MV-4-11 (cell line): ENCODE measurements around the gene CERS2.
"Not testable (repeated sequence)": the region's sequence is repeated elsewhere in the genome, so short reads cannot be mapped to it uniquely, and the experiment has no call there.

Experiments
- DNase-seq: peaks from one replicate; lab custom pipeline; 2025; lab: John Stamatoyannopoulos, UW

The CERS2 gene

DNA sequence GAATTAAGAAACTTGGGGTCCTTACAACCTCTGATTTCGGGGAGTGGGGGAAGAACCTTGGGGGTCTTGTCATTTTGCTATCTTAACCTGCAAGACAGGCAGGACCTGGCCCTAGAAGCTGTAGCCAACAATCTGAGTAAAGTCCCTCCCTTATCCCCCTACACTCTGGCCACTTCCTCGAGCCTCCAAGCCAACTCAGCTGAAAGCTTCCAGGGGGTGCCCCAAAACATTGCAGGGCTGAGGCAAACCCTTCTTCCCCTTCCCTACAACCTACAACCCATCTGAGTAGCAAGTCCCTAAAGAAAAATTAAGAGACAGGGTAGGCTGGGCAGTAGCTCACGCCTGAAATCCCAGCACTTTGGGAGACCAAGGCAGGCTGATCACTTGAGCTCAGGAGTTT is 5.0 kb downstream of the CERS2 start:
- no peak for DNase-seq

DNA sequence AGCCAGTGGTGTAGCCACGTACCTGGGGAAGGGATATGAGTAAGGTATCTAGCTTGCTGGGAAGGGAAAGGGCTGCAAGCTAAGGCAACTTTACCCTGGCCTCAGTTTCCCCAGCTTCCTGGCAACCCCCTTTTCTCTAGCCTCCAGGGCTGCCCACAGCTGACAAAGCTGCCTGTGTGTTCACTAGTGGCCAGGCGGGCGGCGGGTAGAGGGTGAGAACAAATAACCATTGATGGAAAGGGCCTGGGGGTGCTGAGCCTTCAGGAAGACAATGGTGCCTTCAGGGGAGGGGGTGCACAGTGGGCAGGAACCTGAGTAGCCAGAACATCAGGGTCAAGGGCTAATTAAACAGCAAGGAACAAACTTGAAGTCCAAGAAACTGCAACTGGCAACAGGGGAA is 6.1 kb downstream of the CERS2 start:
- DNase-seq: no peak

DNA sequence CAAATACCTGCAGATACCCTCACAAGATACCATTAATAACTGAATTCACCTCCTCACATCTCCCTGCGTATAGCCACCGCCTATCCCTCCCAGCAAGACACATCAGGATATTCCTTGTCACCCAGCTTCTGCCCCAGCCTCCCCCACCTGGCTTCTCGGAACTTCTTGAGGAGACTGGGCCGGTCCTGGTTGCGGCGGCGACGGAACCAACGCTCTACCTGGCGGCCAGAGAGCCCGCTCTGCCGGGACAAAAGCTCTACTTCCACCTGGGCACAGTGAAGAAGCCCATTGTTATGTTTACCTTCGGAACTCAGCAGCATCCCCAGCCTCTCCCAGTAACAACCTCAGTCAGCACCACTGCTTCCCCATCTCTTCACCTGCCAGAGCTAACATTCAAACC is 6.7 kb downstream of the CERS2 start:
- no peak for DNase-seq

DNA sequence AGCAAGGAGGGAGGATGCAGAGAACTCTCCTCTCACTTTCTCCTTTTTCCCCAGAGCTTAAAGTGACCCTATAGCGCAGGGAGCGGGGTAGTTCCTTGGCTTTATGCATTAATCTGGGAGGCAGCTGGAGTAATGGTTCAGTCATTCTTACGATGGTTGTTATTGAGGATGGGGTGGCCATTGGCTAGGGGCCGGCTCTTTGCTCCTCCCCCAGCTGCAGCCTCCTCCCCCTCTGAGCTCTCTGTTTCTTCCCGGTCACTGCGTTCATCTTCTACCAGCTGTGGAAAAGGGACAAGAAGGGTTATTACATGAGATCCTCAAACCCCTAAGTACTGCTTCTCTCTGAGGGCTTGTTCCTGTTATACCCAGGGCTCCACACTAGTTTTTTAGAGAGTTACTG is 8.6 kb downstream of the CERS2 start:
- DNase-seq: no peak

DNA sequence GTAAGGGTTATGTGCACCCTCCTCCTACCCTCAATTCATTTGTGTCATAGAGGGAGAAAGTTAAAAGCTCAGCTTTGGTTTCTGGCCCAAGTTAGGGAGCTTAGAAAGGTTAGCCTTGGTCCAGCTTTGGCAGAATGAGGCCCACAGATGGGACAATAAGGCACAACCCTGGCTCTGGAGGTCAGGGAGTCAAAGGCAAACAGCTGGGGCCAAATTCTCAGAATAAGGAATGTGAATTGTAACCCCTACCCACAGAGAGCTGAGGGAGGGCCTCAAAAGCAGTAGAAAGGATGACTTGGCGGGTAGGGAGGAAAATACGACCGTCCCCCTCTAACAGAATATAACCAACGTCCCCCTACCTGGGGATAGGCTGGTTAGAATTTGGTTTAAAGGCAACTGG is 9.0 kb downstream of the CERS2 start:
- DNase-seq: no peak

DNA sequence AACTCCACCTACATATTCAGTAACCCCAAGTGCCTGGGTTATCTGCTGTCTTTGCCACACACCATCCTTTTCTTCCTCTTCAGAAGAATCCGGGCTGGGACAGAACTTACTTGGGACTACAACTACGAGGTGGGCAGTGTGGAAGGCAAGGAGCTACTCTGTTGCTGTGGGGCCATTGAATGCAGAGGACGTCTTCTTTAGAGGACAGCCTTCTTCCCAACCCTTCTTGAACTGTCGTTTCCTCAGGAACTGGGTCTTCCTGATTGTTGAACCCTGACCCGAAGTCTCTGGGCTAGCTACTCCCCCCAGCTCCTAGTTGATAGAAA is 10.5 kb downstream of the CERS2 start:
- no peak for DNase-seq

DNA sequence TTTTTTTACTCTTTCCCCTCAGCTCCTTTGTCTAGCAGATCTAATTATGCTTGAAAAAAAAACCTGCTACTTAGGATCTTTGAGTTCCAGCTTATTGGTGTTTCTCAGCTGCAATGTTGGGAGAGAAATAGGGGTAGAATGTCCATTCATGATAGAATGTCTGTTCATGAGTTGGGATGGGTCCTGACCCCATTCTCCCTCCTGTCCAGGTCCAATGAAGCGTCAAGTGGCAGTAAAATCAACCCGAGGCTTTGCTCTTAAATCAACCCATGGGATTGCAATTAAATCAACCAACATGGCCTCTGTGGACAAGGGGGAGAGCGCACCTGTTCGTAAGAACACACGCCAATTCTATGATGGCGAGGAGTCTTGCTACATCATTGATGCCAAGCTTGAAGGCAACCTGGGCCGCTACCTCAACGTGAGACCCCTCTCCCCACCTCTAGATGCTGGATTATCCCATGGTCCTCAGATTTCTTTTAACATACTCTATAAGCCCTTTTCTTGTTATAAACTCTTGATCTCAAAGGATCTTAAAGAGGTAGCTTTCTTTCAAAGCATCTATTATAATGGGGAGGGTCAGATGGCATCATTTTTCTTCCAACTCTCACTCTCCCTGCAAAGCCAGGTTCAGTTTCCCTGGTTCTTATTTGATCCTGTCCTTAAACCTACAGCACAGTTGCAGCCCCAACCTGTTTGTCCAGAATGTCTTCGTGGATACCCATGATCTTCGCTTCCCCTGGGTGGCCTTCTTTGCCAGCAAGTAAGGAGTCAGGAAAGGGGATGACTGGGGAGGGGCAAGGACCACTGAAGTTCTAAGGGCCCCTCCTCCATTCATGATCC is 11.1 kb downstream of the CERS2 start:
- DNase-seq: no peak

DNA sequence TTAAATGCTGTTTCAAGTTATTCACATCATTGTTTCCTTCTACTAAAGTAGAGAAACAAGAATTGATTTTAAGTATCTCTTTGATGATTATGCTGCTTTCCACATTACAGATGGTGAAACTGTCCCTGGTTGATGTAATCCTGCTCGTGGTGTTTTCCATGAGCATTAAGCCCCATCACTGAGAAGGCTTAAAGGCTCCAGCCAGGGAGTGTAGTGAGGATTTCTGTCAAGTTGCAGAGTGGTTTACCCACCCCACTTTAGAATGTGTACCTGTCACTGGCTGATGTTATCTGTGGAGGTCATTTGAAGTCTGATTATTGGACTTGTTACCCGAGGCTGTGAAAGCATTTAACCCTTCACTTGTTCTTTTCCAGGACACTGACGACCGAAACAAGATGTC is 12.9 kb downstream of the CERS2 start:
- DNase-seq: no peak

DNA sequence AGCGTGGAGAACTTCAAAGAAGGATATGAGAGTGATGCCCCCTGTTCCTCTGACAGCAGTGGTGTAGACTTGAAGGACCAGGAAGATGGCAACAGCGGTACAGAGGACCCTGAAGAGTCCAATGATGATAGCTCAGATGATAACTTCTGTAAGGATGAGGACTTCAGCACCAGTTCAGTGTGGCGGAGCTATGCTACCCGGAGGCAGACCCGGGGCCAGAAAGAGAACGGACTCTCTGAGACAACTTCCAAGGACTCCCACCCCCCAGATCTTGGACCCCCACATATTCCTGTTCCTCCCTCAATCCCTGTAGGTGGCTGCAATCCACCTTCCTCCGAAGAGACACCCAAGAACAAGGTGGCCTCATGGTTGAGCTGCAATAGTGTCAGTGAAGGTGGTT is 14.0 kb downstream of the CERS2 start:
- DNase-seq: no peak

DNA sequence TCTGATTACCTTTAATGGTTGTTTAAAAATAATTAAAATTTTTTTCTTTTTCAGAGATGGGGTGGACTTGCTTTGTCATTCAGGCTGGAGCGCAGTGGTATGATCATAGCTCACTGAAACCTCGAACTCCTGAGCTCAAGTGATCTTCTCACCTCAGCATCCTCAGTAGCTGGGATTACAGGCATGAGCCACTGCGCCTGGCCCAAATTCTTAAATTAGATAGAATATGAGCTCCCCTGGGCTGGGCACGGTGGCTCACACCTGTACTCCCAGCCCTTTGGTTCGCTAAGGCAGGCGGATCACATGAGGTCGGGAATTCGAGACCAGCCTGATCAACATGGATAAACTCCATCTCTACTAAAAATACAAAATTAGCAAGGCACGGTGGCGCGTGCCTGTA is 17.0 kb downstream of the CERS2 start:
- no peak for DNase-seq

DNA sequence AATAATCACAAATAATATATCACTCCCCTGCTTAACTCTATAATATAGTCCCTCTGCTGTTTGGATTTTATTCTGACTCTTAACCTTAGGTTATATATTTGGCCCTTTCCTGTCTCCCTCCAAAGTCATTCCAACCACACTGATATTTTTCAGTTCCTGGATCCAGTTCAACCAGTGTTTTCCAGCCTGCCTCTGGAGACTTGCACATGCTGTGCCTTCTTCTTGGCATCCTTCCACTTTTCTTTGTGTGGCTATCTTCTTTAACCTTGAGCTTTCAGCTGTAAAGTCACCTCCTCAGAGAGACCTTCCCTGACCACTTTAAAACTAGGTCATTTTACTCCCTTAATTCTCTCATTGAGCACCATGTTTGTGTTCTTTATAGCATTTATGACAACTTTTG is 19.4 kb downstream of the CERS2 start:
- no peak for DNase-seq

DNA sequence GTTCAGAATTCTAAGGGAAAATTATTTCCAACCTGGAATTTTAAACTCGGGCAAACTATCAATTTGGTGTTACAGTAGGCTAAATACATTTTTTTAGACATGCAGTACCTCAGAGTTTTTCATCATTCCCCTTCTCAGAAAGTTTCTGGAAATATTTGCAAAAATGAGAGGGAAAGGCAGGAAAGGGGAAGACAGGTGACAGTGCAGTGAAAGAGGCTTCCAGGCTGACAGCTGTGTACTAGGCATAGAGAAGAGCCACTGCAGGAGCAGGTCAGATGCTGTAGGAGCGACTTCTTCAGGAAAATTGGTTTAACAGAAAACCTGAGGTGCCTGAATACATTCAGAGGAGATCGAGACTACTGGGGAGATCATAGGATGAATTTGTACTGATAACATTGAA is 19.9 kb downstream of the CERS2 start:
- no peak for DNase-seq

DNA sequence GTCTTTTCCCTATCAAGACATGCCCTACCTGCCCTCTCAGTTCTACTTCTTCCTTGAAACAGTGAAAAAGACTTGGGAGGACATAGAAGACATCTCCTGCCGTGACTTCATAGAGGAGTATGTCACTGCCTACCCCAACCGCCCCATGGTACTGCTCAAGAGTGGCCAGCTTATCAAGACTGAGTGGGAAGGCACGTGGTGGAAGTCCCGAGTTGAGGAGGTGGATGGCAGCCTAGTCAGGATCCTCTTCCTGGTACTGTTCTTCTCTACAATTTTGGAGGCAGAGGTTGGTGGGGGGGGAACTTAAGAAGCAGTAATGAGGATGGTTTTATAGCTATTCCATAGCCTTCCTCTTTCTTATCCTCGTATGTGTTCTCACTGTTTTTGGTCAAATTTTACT is 29.8 kb downstream of the CERS2 start:
- no peak for DNase-seq

DNA sequence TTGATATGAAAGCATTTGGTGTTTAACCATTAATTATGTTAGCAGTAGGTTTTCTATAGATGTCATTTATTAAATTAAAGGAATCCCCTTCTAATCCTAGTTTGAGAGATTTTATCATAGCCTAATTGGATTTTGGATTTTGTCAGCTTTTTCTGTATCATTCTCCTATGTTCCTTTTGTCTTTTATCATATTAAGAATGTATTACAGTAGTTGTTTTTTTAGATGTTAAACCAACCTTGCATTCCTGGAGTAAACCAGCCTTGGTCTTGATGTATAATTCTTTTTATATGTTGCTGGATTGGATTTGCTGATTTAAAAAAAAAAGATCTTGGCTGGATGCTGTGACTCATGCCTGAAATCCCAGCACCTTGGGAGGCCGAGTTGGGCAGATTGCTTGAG is 42.9 kb downstream of the CERS2 start:
- DNase-seq: peak; percentile 9

DNA sequence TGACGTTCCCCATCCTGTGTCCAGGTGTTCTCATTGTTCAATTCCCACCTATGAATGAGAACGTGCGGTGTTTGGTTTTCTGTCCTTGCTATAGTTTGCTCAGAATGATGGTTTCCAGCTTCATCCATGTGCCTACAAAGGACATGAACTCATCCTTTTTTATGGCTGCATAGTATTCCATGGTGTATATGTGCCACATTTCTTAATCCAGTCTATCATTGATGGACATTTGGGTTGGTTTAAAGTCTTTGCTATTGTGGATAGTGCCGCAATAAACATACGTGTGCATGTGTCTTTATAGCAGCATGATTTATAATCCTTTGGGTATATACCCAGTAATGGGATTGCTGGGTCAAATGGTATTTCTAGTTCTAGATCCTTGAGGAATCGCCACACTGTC is 45.9 kb downstream of the CERS2 start:
- DNase-seq: not testable (repeated sequence)

DNA sequence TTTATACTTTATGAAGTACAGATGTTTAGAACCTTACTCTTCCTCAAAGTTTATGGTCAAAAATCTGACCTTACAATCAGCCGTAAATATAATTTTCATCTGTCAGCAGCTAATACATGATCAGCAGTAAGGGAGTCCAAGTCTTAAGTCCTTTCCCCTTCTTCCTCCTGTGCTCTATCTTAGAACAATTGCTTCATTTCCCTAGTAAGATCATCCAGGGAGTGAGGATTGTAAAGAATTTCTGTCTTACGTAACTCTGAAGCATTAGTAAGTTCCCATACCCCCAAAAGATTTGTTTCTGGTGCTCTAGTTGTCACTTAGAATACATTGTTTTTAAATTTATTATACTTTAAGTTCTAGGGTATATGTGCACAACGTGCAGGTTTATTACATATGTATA is 46.3 kb downstream of the CERS2 start:
- DNase-seq: peak; percentile 51

DNA sequence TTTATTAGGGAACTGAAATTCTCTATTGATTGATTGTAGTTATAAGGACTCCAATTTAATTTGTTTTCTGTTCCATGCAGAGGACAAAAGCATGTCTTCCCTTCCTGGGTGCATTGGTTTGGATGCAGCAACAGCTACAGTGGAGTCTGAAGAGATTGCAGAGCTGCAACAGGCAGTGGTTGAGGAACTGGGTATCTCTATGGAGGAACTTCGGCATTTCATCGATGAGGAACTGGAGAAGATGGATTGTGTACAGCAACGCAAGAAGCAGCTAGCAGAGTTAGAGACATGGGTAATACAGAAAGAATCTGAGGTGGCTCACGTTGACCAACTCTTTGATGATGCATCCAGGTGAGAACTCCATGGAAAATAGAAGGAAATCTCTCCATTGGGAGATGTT is 47.0 kb downstream of the CERS2 start:
- peak; percentile 65 for DNase-seq

DNA sequence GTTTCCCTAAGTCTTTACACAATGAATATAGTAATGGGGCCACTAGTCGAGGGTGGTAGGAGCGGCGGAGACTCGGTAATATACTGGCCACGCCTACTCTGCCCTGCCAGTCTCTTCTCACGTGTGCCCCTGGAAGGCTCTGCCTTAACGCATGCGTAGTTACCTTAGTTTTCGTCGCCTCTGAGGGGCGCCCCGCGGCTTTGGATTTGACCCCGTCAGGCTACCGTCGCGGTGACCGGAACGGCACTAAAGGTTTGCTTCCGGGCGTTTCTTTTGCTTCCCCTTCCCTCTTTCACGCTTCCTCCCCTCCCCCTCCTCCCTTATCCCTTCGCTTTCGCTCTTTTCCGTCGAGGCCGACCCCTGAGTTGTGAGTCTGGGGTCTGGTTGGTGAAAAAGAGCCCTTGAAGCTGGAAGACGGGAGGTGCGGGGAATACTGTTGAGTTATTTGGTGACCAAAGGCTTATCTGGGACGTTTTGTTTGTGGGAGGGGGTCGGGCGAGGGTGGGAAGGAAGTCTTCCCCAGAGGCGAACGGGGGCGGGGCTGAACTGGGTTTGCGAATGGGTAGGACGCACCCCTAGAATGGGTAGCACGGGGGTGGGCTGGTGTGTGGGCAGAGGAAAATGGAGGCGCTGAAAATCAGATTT is 48.4 kb downstream of the CERS2 start, which contains the start of gene SETDB1:
Gene SETDB1 (plus strand): TSS at position 267 of the 645 bp plus-strand sequence. CDS start 1,352 bp downstream, outside the sequence.
- DNase-seq: peak; percentile 99

DNA sequence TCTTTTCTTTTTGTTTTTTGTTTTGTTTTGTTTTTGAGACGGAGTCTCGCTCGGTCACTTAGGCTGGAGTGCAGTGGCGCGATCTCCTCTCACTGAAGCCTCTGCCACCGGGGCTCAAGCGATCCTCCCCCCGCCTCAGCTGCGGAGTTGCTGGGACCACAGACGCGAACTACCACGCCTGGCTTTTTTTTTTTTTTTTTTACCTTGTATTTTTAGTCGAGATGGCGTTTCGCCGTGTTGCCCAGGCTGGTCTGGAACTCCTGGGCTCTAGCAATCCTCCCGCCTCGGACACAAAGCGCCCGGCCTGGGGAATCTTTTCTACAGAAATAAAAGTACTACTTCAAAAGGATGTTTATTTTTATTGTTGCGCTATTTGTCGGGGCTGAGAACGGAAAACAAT is 49.6 kb downstream of the CERS2 start:
- no peak for DNase-seq

DNA sequence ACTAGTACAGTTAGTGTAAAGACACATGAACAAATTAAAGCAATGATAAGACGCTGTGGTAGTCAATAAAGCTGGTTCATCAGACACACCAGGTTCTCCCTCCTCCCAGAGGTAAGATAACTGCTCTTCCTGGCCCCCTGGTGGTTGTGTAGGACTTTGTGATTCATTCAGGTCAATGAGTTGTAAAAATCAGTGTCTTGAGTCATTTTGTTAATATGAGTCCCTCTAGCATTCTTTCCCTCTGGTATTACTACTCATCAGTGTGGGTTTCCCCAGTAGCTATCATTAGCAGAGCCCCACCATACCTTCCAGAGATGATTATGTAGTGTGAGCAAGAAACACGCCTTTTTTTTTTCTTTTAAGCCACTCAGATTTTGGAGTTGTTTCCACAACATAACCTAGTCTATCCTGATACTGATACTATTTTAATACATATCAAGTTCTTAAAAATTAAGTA is 52.1 kb downstream of the CERS2 start:
- peak; percentile 64 for DNase-seq

DNA sequence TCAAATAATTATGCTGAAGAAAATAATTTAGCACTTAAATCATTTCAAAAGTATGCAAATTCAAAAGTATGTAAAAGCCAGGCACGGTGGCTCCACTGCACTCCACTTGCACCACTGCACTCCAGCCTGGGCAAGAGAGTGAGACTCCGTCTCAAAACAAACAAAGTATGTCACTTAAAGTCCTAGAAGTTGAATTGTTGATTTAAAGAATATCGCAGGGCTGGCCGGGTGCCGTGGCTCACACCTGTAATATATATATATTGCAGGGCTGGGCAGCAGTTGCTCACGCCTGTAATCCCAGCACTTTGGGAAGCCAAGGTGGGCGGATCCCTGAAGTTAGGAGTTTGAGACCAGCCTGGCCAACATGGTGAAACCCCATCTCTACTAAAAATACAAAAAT is 57.2 kb downstream of the CERS2 start:
- DNase-seq: no peak
